Transverse colon (tissue), 4 donors: ENCODE measurements around the gene TAF11L11.
"Not testable (repeated sequence)": the region's sequence is repeated elsewhere in the genome, so short reads cannot be mapped to it uniquely, and the experiment has no call there.

Source experiments
- CTCF ChIP-seq, 5 experiments: fragments of 200-600 bp in 3 of 5; fragments of 450-650 bp in 2 of 5; sonication (generic) in 3 of 5; IDR thresholded peaks; 1 replicate in 2 of 5; 2 replicates in 3 of 5; pipeline ENCODE4 v1.5.1; 2016 to 2017; ENCODE audit warnings: antibody characterized with exemption in 5 of 5, inconsistent platforms in 3 of 5, mild to moderate bottlenecking in 2 of 5, moderate library complexity in 1 of 5
- POLR2AphosphoS5 ChIP-seq, 3 donors: sonication (generic); formaldehyde crosslinking; IDR thresholded peaks; one replicate each; pipeline ENCODE4 v1.6.1; 2016; ENCODE audit warnings: antibody characterized with exemption in 3 of 3

- TF ChIP-seq CTCF, POLR2AphosphoS5 (IDR thresholded peaks at IDR 0.05): not testable (repeated sequence)
Measured at GRCh38 chr5:17594255-17594654, 9.7 kb upstream of the TAF11L11 start, which contains the start of gene TAF11L9.
